ENCODE measurements around the gene RPLP1.

Gene RPLP1

GRCh38 chr15:69452692-69453521 is at the start of gene RPLP1:
RPLP1 (plus strand) TSS chr15:69452818; CDS start chr15:69452949, 131 bp downstream.
- DNase-seq = peak; percentile 94

GRCh38 chr15:69403594-69403993 is 49.0 kb upstream of the RPLP1 start:
- peak; percentile 91 for DNase-seq

- DNase-seq = no peak
Observed at GRCh38 chr15:69405110-69405509, 47.5 kb upstream of the RPLP1 start.

- DNase-seq = no peak
Observed at GRCh38 chr15:69407719-69408400, 44.8 kb upstream of the RPLP1 start.

GRCh38 chr15:69408841-69409240 is 43.8 kb upstream of the RPLP1 start:
- DNase-seq = no peak

- peak; percentile 56 for DNase-seq
Observed at GRCh38 chr15:69410248-69410874, 42.3 kb upstream of the RPLP1 start.

GRCh38 chr15:69412274-69412673 is 40.3 kb upstream of the RPLP1 start:
- no peak for DNase-seq

- no peak for DNase-seq
Observed at GRCh38 chr15:69412701-69413100, 39.9 kb upstream of the RPLP1 start.

- peak; percentile 92 for DNase-seq
Observed at GRCh38 chr15:69413822-69414700, 38.6 kb upstream of the RPLP1 start, which contains the start of gene KIF23. KIF23 (plus strand) TSS chr15:69414349; CDS start chr15:69414466, 117 bp downstream.

GRCh38 chr15:69414701-69415167 is 37.9 kb upstream of the RPLP1 start:
- peak; percentile 94 for DNase-seq

- DNase-seq = peak; percentile 34
Observed at GRCh38 chr15:69415381-69415780, 37.2 kb upstream of the RPLP1 start.

GRCh38 chr15:69417581-69417980 is 35.0 kb upstream of the RPLP1 start:
- DNase-seq = peak; percentile 37

GRCh38 chr15:69421498-69421897 is 31.1 kb upstream of the RPLP1 start:
- no peak for DNase-seq

GRCh38 chr15:69422336-69422895 is 30.2 kb upstream of the RPLP1 start:
- DNase-seq = no peak

GRCh38 chr15:69424001-69424400 is 28.6 kb upstream of the RPLP1 start:
- DNase-seq = no peak

GRCh38 chr15:69424748-69425413 is 27.7 kb upstream of the RPLP1 start:
- DNase-seq = no peak

- no peak for DNase-seq
Observed at GRCh38 chr15:69433831-69434230, 18.8 kb upstream of the RPLP1 start.

GRCh38 chr15:69434238-69434637 is 18.4 kb upstream of the RPLP1 start:
- DNase-seq = no peak

GRCh38 chr15:69434679-69435078 is 17.9 kb upstream of the RPLP1 start:
- no peak for DNase-seq

- no peak for DNase-seq
Observed at GRCh38 chr15:69435985-69436384, 16.6 kb upstream of the RPLP1 start.

GRCh38 chr15:69436951-69437350 is 15.7 kb upstream of the RPLP1 start:
- no peak for DNase-seq

- DNase-seq = no peak
Observed at GRCh38 chr15:69439623-69440022, 13.0 kb upstream of the RPLP1 start.
